AG20443 (cell line): ENCODE data around the gene PIH1D2.
"Not testable (repeated sequence)": the region's sequence is repeated elsewhere in the genome, so short reads cannot be mapped to it uniquely, and the experiment has no call there.

Experiments used
- DNase-seq: peaks from one replicate; pipeline ENCODE4 v3.0.0; 2012; ENCODE audit warnings: low spot score, mixed read lengths

The PIH1D2 gene, protein sequence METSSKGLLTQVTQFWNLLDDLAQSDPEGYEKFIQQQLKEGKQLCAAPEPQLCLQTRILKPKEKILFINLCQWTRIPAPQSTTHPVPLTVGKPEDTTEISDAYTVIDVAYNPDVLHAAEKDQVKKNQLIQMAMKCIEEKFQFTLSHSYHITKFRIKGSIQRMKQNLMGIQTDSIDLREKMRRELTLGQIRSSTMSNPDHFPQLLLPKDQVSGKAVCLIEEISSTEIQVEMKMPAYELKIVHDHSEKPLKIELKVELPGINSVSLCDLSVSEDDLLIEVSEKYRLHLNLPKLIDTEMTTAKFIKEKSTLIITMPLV

DNA sequence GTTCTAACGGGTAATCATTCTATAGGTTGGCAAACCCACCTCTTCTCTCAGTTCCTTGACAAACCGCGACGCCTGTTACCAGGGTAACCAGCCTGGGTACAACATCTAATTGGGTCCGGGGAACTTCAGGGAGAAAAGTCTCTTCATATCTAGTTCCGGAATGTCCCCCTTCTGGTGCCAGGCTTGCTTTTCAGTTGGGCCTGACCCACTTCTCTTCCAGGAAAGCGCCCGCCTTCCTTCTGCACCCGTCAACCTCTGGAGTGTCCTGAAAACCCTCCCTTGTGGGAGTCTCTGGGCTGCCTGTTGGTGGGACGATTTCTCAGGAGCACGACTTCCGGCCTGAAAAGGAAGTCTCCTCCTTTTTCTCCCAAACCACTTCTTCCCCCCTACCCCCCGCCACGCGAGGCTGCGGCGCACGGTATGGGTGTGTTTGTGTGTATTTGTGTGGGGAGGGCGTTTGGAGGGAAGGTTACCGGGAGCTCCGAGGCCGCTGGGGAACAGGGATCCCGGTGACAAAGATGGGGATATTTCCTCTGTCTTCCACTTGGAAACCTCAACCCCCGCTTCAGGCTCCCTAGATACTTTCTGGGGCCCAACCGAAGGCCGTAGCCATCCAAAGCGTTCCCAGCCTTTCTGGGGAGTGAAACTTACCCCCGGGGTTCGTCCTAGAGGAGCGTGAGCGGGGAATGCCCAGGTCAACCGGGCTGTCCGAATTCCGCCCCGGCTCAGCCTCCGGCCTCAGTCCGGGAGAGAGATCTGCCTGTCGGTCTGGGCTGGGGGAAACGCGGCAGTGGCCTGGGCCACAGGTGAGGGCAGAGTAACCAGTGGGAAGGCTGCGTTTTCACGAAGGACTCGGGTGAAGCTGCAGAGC lies at the start of gene PIH1D2, which contains the start of gene NKAPD1:
PIH1D2 (minus strand) TSS at position 77 of the 871 bp plus-strand sequence. CDS start 843 bp downstream, outside the sequence.
NKAPD1 (plus strand) TSS at position 359 of the 871 bp plus-strand sequence. CDS start 1,276 bp downstream, outside the sequence.
- DNase-seq, result peak; percentile 88

DNA sequence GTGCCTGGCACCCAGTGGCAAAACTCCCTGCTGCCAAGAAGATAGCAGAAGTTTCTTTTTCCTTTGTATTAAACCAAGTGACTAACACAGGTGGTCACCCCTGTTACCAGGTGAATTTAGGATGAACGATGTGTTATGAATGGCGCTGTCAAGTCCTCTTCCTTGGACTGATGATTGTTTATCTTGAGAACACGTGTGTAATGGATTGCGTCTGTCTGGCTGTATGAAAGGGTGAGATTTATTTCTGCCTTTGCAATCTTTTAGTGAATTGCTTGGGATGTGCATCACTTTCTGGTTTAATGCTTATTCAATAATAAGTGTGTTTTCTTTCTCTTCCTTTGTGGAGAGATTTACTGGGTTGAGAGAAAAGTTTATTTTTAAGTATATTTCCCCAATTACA lies 49.3 kb upstream of the PIH1D2 start:
- no peak for DNase-seq

DNA sequence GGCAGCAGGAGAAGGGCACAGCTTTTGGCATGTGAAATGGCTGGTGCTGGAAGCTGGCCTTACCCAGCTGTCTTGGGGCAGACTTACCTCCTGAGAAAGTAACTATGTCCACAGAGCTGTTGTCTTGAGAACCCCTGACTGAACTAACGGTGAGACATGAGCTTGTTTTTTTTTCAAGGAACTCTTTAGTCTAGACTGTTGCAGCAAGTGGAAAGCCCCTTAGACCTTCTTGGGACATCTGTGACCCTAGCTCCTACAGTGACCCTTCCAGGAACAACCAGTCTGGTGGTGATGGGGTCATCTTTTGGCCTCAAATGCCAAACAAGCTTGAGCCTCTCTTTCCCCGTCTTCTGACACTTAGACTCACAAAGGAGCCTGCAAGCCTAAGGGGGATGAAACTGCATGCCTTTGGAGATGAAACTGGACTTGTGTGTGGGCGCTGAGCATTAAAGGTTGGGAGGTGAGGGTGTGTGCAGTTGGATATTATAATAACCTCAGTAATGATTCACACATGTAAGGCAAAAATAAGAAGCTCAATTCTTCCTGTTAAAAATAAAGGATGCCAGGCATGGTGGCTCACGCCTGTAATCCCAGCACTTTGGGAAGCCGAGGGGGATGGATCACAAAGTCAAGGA lies 48.3 kb upstream of the PIH1D2 start:
- no peak for DNase-seq

DNA sequence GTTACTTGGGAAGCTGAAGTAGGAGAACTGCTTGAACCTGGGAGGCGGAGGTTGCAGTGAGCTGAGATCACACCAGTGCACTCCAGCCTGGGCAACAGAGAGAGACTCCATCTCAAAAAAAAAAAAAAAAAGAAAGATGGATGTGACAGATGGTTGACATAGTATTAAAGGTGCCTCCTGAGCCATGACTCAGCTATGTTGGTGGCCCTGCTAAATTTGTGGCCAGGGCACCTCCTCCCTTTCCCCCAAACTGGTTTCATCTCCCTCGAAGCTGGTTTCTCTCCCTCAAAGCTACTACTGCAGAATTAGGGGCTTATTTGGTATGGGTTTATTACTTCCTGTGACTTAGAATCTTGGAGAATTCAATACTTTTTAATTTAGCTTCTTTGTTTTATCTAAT lies 44.4 kb upstream of the PIH1D2 start:
- no peak for DNase-seq

DNA sequence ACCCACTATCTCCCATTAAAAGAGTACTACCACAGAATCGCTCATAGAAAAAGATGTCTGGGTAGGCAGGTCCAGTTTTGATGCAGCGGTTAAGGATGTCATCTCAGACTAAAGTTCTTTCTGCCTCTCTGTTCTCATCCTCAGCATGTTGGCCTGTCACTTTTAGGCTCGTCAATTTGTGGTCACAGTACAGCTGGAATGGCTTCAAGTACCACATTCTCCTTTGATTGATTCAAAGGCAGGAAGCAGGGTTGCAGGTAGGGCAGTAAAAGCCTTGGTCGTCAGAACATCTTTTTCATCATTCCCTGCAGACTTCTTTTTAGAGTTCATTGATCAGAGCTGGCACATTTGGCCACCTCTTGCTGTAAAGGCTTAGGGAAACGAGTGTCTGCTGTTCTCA lies 41.6 kb upstream of the PIH1D2 start:
- no peak for DNase-seq

DNA sequence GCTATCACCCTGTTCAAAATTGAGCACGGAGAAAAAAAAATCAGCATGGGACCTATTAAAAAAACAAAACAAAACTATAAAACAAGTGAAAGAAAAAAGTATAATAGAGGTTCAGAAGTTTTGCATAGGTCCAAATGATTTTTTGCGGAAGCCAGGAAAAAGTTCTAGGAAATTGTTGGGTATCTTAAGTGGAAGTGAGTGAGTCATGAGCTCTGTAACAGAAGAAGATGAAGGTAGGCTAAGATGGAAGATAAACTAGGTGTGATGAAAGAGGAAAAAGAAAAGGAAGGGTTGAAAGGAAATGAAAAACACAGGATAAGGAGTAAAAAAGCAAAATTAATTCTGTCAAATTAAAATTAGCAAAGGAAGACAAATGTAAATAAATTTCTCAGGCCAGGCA lies 40.6 kb upstream of the PIH1D2 start:
- no peak for DNase-seq

DNA sequence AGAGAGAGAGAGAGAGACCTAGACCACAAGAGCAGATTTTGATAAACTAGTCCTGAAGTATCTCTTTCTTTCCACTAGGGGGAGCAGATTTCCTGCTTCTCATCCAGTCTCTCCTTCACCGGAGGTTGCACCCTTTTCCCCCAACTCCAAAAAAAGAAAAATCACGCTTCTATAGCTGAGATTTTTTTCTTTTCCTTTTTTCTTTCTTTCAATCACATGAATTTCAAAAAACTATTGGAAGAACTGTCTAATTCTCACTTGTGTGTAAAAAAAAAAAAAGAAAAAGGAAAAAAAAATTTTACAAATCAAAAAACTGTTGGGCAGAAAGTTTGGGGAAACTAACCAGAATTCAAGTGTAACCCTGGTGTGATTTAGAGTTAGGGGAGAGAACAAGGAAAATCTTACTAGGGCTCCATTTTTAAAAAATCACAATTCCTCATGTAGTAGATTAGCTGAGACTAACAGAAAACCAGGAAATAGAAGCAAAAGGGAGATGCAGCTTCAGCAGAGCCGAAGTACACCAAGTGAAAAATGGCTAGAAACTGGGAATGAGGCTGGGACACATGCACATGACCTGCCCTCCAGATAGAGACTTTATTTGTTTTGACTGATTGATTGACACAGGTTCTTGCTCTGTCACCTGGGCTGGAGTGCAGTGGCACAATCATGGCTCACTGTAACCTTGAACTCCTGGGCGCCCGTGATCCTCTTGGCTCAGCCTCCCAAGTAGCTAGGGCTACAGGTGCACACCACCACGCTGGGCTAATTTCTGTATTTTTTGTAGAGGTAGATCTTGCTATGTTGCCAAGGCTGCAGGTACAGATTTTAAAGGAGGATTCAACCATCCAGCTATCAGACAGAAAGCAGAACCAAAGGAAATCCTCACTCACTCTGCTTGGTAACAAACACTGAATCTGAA lies 40.0 kb upstream of the PIH1D2 start:
- DNase-seq, result peak; percentile 67

DNA sequence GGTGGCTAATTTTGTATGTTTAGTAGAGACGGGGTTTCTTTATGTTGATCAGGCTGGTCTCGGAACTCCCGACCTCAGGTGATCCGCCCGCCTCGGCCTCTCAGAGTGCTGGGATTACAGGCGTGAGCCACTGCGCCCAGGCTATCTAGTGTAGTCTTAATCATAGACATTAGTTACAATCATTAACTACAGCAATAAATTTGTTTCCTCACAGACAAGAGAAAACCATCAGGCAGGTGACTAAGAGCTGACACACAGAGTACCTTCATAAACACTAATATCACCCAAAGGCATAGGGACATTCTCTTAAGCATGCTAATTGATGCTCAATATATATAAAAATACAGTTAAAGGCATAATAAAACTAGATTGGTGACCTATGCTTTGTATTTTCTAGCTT lies 32.3 kb upstream of the PIH1D2 start:
- no peak for DNase-seq

DNA sequence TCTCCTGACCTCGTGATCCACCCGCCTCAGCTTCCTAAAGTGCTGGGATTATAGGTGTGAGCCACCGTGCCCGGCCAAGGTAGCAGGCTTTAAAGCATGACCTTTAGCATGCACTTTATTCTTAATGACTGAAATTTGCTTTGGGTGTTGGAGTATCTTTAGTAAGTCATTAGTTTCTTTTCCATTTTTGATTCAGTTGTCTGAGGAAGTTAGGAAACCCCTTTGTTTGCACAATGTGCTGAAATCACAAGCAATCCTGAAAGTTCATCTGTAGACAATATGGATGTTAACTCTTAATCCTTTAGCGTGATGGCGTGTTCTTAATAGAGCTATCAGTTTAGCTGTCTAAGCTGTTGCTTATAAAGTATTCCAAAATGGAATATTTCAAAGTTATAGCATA lies 29.6 kb upstream of the PIH1D2 start:
- no peak for DNase-seq

DNA sequence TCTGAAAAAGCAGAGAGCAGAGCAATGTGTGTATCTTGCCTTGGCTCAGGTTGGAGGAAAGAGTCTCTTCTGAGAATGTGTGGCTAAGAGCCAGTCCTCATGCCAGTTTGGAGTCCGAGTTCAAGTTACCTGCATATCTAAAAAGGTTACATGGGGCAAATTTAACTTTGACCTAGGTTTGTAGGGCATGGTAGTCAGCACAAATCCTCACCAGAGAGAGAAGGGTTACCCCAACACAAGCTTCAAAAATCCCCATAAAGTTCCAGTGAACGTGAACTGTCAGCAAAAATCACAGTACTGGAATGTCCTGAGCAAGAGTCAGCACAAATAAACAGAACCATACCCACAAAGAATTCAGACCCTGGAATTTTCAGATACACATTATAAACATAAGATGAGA lies 26.6 kb upstream of the PIH1D2 start:
- DNase-seq, result no peak

DNA sequence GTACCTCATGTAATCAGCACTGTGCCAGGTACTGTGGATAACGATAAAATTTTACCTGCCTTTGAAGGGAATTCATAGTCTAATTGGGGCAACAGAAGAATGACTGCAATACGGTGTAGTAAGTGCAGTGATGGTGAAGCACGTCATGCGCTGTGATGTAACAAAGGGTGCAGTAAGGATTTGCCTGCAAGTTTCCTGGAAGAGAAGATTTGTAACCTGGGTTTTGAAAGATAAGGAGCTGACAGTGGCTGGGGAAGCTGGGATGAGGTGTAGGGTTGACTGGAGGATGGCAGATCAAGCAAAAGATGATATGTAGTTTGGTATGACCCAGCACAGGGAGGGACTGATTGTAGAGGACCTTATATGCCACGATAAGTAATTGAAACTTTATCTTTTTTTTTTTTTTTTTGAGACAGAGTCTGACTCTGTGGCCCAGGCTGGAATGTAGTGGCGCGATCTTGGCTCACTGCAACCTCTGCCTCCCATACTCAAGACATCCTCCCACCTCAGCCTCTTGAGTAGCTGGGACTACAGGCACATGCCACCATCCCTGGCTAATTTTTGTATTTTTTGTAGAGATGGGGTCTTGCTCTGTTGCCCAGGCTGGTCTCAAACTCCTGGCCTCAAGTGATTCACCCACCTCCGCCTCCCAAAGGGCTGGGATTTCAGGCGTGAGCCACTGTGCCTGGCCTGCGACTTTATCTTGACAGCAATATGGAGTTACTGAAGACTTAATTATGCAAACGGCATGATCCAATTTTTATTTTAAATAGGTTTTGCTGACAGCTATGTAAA lies 24.1 kb upstream of the PIH1D2 start:
- no peak for DNase-seq

DNA sequence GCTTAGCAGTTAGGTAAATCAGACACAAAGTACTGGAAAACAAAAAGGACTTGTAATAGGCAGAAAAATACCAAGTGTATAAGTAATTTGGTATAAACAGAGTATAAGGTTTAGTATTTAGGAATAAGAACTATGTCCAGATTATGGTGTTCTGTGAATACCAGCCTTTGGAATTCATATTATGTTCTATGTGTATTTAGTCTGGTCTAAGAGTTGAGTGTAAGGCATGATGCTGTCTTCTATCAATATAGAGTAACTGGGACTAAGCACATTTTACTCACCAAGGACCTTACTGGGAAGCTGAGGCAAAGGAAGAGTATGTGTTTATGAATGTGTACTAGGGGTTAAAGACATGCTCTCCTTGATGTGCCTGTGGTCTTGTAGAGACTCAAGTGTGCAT lies 22.4 kb upstream of the PIH1D2 start:
- DNase-seq, result no peak

DNA sequence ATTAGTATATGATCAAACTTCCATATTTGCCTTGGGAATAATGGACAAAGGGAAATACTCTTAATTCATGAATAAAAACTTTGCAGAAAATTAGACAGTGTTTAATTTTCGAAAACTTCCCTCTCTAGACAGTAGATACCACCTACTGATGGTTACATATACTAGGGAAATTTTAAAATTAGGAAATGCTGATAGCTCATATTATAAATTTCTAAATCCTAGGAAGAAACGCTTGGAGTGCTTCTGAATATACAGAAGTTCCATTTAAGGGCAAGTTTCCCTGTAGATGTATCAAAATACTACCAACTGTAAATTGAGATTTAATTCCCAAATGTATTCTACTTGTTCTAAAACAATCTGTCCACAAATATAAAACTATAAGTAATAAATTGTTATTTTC lies 21.5 kb upstream of the PIH1D2 start:
- not testable (repeated sequence) for DNase-seq

DNA sequence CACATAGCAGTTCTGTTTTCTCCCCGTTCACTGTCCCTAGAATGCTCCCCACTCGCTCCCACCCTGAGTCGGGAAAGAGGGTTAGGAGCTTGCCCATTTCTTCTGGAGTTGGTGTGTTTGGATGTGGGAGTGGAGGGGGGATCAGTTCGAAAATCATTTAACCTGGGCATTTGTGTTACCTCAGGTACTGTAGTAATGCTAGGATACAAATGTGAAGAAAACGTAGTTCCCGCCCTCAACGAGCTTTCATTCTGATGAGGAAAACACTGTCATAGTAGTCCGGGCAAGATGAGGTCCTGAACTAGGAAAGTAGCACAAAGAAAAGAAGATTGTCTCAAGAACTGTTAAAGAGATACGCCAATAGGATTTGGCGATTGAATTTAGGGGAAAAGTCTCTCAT lies 13.4 kb upstream of the PIH1D2 start:
- no peak for DNase-seq

DNA sequence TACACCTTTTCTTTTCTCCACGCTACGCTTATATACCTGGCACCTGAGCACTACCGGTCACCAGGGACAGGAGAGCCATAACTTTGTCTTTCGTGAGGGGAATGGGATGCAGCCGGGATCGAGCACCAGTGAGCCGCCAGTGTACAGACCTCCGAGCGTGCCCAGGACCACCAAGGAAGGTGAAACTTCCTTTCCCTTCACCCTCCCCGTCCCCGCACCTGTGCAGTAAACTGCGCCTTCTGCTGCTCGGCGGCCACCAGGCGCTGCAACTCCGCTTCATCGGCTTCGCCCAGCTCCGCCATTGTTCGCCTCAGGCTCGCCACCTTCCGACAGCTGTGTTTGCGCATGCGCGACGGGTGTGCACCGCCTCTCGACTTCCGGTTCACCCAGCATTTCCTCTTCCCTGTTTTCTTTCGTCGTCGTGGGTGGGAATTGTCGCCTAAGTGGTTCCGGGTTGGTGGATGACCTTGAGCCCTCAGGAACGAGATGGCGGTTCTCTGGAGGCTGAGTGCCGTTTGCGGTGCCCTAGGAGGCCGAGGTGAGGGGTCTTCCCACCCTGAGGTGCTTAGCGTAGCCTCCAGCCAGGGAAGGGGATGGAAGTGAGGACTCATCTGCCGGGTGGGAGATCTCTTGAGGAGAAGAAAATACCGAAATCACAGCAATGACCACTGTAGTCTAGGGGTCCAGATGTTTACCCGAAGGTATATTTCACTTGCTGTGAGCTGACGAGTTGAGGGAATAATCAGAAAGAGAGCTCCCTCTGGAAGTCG lies 12.8 kb upstream of the PIH1D2 start, which contains the start of the genes SDHD and TIMM8B:
SDHD (plus strand) TSS at position 452 of the 770 bp plus-strand sequence; CDS start at position 487, 35 bp downstream.
TIMM8B (minus strand) TSS at position 335 of the 770 bp plus-strand sequence; CDS start at position 302, 33 bp downstream.
- DNase-seq, result peak; percentile 98

DNA sequence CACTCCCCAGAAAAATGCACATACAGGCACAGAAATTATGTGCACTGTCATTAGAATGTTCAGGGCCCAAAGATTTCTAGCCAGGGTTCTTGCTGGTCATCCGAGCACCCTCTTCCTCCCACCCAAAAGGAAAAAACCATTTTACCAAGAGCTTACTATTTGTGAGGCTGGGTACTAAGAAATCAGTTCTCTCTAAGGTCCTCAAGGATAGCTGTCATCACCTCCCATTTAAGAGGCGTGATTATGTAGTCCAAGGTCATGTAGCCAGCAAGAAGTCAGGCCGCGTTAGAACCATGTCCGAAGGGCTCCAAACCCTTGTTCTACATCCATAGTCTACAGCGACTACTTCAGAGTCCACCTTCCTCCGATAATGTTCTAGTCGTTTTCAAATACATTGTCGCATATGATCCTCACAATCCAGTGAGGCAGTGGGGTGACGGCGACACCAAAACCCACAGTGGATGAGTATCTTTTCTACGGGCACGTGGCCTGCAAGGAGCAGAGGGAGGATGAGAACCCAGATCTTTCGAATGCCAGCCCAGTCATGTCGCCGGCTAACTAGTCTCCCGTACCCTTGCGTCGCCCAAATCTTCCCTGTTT lies 12.1 kb upstream of the PIH1D2 start:
- DNase-seq, result peak; percentile 55

DNA sequence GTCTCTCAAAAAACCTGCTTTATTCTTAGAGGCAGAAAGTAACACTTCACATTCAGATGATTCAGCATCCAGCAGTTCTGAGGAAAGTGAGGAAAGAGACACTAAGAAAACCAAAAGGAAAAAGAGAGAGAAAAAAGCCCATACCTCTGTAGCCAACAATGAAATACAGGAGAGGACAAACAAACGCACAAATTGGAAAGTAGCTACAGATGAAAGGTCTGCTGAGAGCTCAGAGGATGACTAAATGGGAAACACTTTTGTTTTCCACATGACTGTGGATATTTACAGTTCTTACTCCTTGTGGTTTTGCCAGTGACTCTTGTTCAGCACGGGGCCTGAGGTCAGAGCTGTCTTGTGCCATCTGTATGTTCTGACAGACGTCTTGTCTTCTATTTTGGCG lies 8.9 kb upstream of the PIH1D2 start:
- DNase-seq, result peak; percentile 54

DNA sequence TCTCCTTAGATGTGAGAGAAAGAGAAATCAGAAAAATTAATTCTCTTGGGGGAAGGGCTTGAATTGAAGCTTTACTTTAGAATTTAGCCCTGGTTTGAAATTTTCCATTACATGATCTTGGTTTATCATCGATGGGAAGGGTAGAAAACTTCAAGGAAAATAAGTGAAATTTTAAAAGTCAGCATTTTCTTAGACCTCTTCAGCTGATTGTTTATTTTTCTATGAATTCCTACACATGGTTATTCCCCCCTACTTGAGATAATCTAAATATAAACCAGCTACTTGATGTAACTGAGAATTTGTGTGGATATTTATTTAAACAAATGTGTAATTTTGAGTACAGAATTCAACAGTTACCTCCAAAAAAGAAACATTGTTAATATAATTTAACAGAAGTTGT lies 10.9 kb downstream of the PIH1D2 start:
- no peak for DNase-seq

DNA sequence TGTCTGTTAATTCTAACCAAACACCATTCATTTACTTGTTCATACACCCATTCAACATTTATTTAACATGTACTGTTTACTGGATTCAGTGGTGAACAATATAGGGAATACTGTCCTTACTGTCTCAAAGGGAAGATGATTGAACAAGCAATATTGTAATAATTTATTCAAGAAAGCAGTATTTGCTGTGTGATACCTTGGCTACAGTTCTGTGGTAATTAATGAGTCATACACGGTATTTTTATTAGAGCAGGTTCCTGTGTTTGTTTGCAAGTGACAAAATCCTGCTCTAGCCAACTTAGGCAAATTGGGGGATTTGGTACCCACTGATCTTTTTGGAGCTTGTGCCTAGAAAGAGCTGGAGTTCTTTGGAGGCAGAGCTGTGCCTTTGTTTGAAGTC lies 15.7 kb downstream of the PIH1D2 start:
- DNase-seq, result no peak
